Cardiac septum (tissue), 1 donor: ENCODE measurements around the gene PRDM8. TPM values are rescaled to one million over a fixed set of nuclear protein-coding genes. Genes with fewer than 3 reads are reported as not detected.
"Not testable (repeated sequence)": the region's sequence is repeated elsewhere in the genome, so short reads cannot be mapped to it uniquely, and the experiment has no call there.

Experiments used
- DNase-seq: peaks from one replicate; pipeline ENCODE4 v3.0.0-alpha.2; 2020; ENCODE audit warnings: low spot score
- intact Hi-C: fragments of 100-400 bp; cut with DNase I; formaldehyde crosslinking; loops from one replicate; pipeline ENCODE4 v1.14.0; 2022
- total RNA-seq: library from RNA; stranded (reverse); fragmentation: NEBNext Ultra II Directional; extraction: Animal tissue kit (Norgen Biotek cat#: 25700); gene quantifications from one replicate; pipeline ENCODE4 v1.2.1, GENCODE V29; 2021
- donor health status: DM: no; HTN: no; CAD: no.

Gene PRDM8
- total RNA-seq, 1 donor from 2014 or later, result 1.6 TPM

DNA sequence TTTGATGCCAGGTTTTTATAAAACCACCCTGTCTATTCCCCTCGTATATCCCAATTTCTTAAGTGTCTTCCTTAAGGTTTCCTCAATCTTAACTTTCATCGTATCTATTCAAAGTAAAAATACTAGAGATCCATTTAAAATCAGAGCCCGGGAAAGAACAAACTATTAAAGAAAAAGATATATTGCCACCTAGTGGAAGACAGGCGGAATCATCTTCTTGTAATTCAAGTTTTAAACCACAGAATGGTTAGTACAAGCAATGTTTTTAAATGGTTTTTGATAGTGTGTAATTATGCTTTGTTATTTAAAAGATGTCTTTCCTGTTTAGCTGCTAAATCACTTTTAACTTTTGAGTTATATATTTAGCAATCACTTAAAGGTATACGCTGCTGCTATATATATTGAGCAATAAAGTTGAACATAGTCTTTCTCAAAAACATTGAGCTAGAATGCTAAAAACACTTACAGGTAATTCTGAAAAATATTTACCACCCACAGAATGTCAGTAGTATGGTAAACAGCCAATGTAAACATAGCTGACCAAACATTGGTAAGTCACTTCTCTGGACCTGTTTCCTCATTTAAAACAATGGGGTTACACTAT lies 18.2 kb downstream of the PRDM8 start:
- intact Hi-C loops, result loop anchor here (2.0 kb wide), 1 partner anchor 1263 kb away; no protein-coding TSS in a partner anchor
- no peak for DNase-seq

DNA sequence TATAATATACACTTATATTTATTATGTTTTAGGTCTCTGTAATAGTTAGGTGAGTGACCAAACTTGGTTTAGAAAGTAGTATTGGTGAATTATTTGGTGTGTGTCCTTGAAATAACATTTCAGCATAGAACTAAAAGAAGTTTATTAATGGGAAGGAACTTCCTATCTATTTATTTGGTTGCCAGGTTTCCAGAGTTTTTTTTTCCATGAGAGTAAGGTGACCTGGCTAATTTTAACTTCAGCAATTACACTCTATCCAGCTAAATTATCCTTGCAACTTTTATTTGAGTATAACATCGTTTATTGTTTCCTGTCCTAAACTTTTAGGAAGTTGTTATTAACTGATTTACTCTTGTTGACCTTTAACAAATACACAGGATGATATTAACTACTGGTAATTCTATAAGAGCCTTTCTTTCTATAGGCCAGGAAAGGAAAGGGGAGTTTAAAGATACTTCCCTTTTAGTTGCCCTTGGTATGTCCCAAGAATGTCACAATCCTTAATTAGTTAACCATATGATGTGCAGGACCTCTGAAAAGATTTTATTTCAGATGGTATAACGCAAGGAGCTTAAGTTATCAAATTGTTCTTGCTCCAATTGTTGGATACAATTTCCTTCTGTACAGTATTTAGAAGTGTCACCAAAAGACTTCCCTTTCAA lies 18.9 kb downstream of the PRDM8 start:
- DNase-seq, result no peak
- intact Hi-C loops, result no loop called here

DNA sequence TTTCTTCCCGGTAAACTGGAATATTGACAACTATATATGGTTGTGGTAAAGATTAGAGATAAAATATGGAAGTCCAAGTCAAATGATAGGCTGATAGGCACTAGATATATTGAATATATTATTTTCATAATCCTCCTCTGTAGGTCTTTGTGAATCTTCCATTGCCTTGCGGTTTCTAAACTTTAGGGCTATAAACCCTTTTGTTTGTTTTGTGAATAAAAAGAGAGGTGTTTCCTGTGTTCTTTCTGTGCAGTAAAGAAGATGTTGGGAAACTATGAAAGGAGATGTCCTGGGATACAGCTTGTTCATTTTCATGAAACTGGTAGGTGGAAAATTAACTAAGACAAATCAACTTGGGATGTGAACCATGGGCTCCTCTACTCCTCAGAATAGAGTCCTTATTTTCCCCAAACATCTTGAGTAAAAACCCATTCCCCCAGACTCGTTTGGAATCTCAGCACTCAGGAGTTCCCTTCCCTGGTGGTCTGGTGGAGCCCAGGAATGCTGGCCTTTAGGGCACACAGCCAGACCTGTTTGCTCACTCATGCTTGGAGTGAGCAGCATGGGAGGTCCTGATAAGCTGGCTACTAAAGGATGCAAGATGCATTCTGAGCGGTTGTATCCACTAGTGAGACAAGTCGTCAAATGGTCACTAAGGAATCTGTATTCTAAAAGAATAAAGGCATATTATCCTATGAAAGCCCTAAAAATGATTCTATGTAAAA lies 22.2 kb downstream of the PRDM8 start:
- DNase-seq, result no peak

DNA sequence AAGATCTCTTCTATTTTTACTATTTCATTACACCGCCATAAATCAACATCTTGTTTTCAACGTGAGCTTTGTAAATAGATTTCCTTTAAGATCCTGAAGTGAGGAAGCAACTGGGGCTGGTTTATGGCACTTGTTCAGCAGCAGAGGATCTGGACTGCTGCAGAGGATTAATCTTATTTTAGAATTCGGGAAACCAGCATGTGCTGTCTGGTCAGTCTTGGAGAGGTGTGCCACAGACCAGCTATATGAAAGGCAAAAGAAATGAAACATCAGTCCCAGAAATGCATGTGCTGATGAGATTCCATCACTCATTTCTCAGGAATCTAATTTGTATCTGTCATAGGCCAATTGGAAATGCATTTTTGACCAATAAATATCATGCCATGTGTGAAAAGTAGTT lies 23.4 kb downstream of the PRDM8 start:
- intact Hi-C loops, result no loop called here
- no peak for DNase-seq

More for the DNA sequence above, 22.2 kb downstream of the PRDM8 start:
- intact Hi-C loops, result no loop called here

DNA sequence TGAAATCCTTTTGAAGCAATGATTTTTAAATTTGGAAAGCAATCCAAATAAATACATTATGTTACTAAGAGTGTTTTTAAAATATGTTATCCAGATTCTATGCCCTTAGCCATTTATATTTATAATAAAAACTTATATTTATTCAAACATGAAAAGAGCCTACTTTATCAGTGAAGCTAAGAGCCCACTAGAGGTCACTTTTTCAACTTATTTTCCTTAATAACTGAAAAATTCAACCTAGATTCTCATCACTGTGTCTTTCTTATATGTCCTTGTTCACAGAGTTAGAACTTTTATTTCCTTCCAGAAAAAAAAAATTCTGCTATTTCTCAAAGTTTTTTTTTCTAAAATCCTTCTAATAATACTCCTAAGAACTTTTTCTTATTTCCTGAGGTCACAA lies 23.9 kb downstream of the PRDM8 start:
- no peak for DNase-seq
- intact Hi-C loops, result no loop called here

DNA sequence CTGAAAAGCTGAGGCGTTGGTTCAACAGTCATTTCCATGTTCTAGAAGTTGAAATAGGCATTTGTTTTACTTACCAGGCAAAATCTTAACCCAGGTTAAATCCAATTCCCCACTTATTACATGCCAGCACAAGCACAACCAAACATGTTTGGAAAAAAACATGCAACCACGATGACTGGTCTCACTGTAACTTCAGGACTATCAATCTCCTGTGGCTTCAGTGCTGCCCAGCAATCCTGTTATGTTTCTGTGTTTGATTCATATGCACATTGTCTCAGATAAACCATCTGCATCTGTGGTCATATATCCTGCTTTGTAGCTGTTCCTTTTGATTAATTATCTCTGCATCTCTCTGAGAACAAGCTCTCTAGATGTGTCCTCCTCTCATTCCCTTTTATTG lies 28.3 kb downstream of the PRDM8 start:
- DNase-seq, result no peak
- intact Hi-C loops, result no loop called here

DNA sequence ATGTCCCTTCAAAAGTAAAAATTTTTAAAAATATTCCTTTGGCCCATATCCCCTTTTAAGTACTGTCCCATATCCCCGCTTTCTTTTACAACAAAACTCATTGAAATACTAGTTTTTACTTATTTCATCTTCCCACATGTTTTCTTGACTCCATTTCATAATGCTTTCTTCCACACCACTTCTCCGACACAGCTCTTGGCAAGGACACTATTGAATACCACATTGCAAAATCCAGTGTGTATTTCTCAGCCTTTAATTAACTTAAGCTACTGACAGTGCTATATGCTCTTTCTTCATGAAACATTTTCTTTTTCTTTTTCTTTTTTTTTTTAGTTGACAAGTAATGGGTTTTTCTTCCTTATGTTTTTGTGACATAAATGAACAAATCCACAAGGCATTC lies 28.8 kb downstream of the PRDM8 start:
- intact Hi-C loops, result no loop called here
- no peak for DNase-seq

DNA sequence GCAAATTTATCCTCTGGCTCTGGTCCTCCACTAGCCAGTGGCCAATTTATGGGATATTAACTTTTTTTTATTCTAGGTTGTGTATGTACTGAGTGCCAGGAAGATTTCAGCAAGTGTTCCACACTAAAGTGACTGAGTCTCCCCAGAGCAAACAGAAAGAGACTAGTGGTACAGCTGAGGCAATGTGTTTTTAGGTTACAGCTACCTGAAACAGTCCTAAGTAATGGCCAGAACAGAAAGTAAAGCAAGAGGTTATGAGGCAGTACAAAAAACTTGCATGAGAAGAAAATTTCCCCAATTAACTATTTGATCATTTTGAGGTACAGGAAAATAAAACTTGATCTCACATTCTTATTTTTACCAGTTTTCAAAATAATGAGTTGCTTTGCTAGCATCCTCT lies 31.2 kb downstream of the PRDM8 start:
- intact Hi-C loops, result no loop called here

DNA sequence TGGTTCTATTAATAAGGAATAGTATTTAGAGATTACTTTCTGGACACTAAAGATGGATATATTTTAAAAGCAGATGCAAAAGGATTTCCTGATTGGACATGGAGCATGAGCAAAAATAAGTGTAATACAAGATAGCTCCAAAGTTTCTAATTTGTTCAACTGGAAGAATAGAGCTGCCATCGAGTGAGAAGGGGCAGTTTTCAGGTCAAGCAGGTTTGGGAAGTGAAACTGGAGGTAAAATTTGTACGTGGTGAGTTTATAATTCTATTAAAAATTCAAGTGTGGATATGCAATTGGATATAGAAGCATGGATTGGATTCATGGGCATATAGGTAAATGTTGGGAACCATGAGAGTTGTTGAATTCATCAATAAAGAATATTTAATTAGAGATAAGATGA lies 31.8 kb downstream of the PRDM8 start:
- no peak for DNase-seq
- intact Hi-C loops, result no loop called here

More for the DNA sequence above, 31.2 kb downstream of the PRDM8 start:
- DNase-seq, result no peak

DNA sequence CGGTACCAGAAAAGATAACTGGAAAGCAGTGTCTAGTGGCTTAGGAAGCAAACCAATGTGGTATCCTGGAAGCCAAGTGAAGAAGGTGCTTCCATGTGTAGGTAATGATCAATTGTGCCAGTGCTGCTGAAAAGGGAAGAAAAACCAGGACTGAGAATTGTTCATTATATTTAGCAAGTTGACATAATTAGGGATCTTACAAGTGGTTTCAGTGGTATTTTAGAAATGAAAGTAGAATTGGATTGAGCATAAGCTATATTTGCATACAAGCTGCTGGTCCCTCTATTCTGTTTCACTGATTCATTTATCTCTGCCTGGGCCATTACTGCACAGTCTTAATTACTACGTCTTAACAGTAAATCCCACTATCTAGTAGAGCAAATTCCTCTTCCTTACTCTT lies 32.3 kb downstream of the PRDM8 start:
- intact Hi-C loops, result no loop called here
- DNase-seq, result no peak

DNA sequence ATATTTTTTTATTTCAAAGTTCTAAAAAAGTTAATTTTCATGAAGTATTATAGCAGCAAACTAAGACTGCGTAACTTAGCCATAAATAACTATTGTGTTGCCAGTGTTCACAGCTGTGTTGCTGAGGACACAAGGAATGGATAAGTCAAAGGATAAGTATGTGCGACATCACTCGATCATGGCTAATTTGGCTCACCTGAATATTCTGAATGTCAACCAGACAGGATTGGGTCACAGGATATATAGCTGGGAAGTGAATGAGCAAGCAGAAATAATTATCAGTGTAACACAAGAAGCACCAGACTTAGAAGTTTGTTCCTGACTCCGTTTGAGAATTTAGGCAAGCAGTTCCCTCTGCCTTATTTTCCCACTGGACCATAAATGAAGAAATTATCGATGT lies 33.9 kb downstream of the PRDM8 start:
- DNase-seq, result no peak
- intact Hi-C loops, result no loop called here

DNA sequence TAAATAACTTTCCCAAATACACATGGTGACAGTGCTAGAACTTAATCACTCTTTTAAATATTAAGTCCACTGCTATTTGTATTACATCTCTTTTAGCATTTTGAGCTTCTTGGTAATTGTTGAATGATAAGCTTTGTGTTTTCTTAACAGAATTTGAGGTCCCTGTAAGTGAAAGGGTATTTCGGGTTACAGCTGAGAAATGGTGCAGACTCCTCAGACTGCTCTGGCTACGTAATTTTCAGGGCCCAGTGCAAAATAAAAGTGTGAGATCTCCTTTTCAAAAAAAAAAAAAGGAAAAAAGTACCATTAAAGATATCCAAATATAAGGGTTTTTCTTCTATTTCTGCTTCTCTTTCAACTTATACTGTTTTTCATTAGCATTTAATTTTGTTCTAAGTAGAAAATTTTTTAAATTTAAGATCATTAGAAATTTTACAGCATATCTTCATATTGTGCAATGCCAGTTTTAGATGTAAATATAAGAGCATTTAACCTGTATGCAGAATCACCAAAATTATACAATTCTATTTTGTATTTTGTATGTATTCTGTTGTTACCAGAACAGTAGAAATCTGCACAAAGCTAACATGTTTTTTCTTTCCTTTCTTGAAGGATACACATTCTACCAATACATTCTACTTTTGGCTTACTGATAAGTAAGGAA lies 35.5 kb downstream of the PRDM8 start:
- intact Hi-C loops, result no loop called here
- DNase-seq, result no peak

DNA sequence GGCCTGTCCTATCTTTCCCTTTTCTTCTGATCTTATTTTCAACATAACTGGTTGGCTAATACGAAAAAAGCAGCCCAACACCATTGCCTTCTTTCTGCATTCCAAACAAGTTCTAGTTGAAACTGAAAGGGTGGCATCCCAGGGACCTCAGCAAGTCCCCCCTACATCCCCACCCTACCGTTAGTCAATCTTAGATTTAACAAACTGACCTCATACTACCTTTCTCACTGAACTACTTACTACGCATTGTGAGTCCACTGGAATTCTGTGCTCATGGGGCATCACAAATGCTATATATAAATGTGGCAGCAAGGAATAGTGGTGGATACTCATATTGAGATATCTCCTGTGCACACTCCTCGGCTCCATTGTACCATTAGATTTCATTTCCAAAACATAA lies 36.1 kb downstream of the PRDM8 start:
- intact Hi-C loops, result no loop called here
- no peak for DNase-seq

DNA sequence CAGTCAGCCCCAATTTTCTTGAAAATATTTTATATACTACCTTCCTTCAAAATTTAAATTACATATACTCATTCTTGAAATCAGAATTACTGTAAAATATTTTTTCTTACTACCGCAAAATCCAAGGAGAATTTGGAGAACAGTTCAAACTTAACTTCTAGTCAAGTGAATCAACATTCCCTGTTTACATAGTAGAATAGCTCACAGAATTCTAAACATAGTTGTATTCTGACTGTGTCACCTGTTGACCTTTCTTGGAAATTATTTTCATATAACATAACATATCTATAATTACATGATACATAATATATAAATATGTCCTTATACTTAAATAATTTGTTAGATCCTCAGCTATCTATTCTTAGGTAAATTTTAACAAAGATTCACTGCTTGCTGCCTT lies 38.1 kb downstream of the PRDM8 start:
- DNase-seq, result no peak
- intact Hi-C loops, result no loop called here

DNA sequence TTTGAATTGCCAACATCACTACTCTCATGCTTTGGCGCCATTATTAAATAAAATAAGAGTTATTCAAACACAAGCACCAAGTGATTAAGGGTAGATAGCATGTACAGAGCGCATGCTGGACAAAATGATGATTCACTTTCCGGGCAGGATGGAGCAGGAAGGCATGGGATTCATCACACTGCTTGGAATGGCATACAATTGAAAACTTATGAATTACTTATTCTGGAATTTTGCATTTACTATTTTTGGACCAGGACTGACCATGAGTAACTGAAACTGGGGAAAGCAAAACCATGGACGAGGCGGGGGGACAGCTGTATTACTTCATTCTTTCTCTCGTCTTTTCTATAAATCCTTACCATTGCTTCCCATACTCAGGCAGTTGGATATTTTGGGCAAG lies 40.7 kb downstream of the PRDM8 start:
- DNase-seq, result no peak
- intact Hi-C loops, result no loop called here

DNA sequence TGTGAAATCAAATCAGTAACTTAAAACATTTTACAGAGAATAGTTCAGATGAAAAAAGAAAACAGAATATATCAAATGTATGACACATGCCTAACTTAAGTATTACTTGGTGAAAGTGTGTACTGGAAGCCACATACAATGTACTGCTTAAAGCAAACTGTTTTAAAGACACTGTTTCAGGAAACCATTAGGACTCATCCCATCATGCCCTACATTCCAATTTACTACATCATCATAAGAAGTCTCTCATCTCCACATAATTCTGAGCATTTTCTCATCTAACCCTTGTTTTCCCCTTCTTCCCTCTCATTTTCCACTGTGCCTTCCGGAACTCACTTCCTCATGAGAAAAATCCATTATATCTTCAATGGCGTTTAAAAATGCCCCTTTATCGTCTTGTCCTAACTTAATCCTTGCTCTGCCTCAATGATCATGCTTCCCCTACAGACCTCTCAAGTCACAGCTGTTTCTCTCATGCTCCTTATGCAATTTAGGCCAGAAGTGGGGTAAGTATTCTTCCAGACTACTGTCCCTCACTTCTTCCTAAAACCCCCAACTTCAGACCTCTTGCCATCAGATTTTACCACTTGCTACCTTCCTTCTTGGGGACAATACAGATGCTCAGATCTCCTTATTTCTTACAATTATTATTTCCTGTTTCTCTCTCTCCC lies 42.3 kb downstream of the PRDM8 start:
- DNase-seq, result no peak
- intact Hi-C loops, result no loop called here

DNA sequence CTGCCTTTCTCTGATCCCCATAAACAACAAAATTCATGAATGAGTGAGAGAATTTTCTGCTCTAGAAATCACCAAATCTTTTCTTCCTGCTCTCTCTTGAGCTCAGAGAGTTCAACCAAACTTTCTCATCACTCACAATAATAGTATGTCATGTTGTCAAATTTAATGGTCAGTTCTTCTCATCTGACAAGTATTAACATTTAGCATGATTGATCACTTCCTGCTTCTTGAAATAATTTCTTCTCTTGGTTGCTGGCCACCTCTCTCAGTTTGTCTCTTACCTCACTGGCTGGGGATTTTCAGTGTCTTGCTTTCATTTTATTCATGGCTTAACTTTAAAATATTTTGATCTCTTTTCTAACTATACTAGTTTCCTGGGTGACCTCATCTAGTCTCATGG lies 43.7 kb downstream of the PRDM8 start:
- intact Hi-C loops, result no loop called here
- DNase-seq, result no peak

DNA sequence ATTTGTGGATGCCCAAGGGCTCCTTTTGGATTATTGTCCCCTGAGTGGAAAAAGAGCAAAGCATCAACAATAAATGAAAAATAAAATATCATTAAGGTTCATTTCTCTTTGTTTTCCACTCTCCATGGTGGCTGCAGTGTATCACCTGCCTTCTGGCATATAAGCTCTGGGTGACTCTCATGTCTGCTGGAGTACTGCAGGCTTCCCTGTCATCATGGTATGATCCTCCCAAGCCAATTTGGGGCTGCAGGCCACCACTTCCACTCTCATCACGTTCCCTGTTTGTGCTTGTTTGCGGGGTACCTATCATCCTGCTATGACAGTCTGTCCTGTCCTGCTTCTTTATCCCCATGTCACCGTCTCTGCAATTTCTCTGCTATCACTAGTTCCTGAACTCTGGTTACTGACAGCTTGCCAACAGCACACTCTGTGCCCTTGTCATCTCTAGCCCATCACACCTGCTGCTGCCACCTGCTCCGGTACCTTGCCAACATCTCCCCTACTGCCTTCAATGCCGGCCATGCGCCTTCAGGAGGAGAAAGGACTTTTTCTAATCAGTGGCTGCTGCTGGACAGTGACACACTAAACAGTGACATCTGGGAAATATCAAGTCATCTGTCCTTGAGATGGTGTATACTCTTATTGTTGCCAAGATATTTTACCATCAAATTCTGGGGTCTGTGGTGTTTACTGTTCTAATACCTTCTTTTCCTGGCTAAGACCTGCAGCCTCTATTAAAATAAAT lies 46.1 kb downstream of the PRDM8 start:
- intact Hi-C loops, result no loop called here
- no peak for DNase-seq

DNA sequence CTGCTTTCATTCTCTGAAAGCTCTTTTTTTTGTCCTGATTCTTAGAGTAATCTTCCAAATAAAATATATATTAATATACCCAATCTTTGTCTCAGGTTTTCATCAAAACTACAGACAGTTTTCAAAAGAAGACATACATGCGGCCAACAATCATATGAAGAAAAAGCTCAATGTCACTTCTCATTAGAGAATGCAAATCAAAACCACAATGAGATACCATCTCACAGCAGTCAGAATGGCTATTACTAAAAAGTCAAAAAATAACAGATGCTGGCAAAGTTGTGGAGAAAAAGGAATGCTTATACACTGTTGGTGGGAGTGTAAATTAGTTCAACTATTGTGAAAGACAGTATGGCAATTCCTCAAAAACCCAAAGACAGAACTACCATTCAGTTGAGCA lies 50.2 kb downstream of the PRDM8 start:
- intact Hi-C loops, DNase-seq: not testable (repeated sequence)
